Prostate gland (tissue), 2 donors: ENCODE results near the gene RPS28. TPM values are rescaled to one million over a fixed set of nuclear protein-coding genes. Genes with fewer than 3 reads are reported as not detected.
A peak's percentile ranks its signal among the peaks of the same experiment; 100 is the strongest.

ENCODE experiments used
- DNase-seq: peaks from one replicate; pipeline ENCODE4 v3.0.0-alpha.2; 2019; ENCODE audit warnings: low spot score
- H3K27ac ChIP-seq, 2 donors: fragments of 200-600 bp; sonication (generic); 2 replicates each; pipeline ENCODE4 v1.5.1; 2017 to 2019
- H3K27me3 ChIP-seq: fragments of 200-600 bp; sonication (generic); replicated peaks from 2 replicates; pipeline ENCODE4 v1.5.1; 2019; ENCODE audit not compliant: insufficient read depth
- H3K36me3 ChIP-seq, 2 donors: fragments of 200-600 bp; sonication (generic); 1 replicate in 1 of 2; 2 replicates in 1 of 2; pipeline versions ENCODE4 v1.5.1 to v1.8.1; 2017 to 2019
- H3K4me1 ChIP-seq: fragments of 200-600 bp; sonication (generic); replicated peaks from 2 replicates; pipeline ENCODE4 v1.5.1; 2019
- H3K4me3 ChIP-seq, 2 donors: fragments of 200-600 bp; sonication (generic); 2 replicates each; pipeline ENCODE4 v1.5.1; 2017 to 2019
- H3K9me3 ChIP-seq: fragments of 200-600 bp; sonication (generic); 2 replicates; pipeline ENCODE4 v1.5.1; 2017
- POLR2A ChIP-seq: fragments of 450-650 bp; IDR thresholded peaks from one replicate; pipeline ENCODE4 v1.6.1; 2016; ENCODE audit warnings: antibody characterized with exemption, mild to moderate bottlenecking
- POLR2AphosphoS5 ChIP-seq: sonication (generic); formaldehyde crosslinking; IDR thresholded peaks from one replicate; pipeline ENCODE4 v1.6.1; 2017; ENCODE audit warnings: antibody characterized with exemption
- WGBS: methylation state at CpG from one replicate; pipeline ENCODE4 v1.1.5; 2018; 5-methylcytosine and 5-hydroxymethylcytosine counted together
- intact Hi-C: fragments of 100-400 bp; cut with DNase I; formaldehyde crosslinking; loops from one replicate; pipeline ENCODE4 v1.14.2; 2022
- total RNA-seq, 2 donors: library from RNA; depleted of rRNA; stranded (reverse); fragments of >200 nt; gene quantifications; one replicate each; pipeline ENCODE4 v1.1.0, GENCODE V29; 2016
- TF ChIP-seq, protein P1 (sequence below), 4 experiments: fragments of 200-600 bp in 2 of 4; fragments of 450-650 bp in 2 of 4; sonication (generic) in 2 of 4; IDR thresholded peaks; 1 replicate in 3 of 4; 2 replicates in 1 of 4; pipeline ENCODE4 v1.5.1; 2016 to 2019; ENCODE audit warnings: antibody characterized with exemption in 4 of 4, mild to moderate bottlenecking in 2 of 4, moderate library complexity in 2 of 4

RPS28 gene
- total RNA-seq, 2 donors from 2014 or later = 488 to 498 TPM

DNA sequence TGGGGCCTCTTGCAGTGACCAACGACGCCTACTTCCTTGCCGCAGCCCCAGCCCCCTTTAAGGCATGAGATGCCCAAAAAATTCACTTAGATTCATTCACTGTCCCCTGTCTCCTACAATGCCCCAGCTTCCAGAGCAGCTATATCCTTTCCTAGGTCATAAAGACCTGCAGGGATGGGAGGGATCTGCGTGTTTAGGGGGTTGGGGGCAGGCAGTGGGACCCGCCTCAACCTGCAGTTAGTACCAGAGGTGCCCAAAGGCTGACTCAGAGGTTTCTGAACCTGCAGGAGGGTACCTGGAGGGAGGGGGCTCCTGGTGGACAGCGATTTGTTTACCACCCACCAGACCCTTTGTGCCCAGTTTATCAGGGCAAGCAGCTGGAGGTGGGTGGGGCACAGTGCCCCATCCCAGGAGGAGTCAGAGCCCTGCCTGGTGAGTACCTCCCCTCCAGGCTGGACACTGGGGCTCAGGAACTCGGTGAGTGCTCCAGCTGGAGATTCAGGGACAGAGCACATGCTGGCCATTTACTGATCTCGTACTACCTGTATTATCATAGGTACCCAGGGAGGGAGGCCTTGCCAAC, 10.1 kb downstream of the RPS28 start:
- Histone ChIP-seq H3K36me3 (no peaks in the 10 kb centered on the region), H3K9me3 (no peaks in the 10 kb centered on the region), H3K4me1 (no peaks in the 10 kb centered on the region), H3K27me3 (no peaks in the 10 kb centered on the region), H3K27ac (no peak overlapping the region), H3K4me3 (no peak overlapping the region)
- intact Hi-C loops = no loop called here
- WGBS = 64% methylated on average over 8 of the region's 8 CpGs
- no peak for TF ChIP-seq POLR2AphosphoS5
- no peak for TF ChIP-seq POLR2A
- TF ChIP-seq, protein P1, sequence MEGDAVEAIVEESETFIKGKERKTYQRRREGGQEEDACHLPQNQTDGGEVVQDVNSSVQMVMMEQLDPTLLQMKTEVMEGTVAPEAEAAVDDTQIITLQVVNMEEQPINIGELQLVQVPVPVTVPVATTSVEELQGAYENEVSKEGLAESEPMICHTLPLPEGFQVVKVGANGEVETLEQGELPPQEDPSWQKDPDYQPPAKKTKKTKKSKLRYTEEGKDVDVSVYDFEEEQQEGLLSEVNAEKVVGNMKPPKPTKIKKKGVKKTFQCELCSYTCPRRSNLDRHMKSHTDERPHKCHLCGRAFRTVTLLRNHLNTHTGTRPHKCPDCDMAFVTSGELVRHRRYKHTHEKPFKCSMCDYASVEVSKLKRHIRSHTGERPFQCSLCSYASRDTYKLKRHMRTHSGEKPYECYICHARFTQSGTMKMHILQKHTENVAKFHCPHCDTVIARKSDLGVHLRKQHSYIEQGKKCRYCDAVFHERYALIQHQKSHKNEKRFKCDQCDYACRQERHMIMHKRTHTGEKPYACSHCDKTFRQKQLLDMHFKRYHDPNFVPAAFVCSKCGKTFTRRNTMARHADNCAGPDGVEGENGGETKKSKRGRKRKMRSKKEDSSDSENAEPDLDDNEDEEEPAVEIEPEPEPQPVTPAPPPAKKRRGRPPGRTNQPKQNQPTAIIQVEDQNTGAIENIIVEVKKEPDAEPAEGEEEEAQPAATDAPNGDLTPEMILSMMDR (IDR thresholded peaks at IDR 0.05) = no peak
- no peak for DNase-seq

DNA sequence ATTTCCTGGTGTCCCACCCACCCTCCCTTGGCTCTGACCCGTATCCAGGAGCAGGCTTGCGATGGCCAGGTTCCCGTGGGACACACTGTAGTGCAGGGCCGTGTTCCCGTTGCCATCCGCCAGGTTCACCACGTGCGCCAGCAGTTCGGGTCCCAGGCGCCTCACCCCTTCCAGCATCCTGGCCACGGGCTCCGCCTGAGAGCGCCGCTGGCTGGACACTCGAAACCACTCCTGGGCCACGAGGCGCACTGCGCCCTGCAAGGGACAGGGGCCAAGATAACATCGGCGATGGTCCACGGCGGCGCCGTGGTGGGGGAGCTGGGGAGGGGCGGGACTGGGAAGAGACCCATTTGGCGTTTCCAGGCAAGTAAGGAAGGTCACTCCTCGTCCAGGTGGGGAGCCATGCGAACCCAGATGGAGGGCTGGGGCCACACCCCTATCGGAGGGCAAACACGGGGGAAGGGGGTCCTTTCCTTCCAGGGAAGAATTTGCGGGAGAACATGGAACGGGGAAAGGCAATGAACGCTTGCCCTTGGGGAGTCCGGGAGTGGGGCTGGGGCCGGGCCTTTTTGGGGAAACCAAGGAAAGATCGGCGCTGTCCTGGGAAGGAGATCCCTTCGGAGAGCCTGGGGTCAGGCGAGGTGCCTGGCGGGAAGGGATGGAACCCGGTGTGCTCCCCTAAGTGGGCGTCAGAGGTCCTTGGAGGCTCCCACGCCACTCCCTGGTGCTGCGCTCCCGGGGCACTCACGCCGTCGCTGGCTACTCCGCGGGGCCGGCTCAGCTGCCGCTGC, 11.9 kb downstream of the RPS28 start:
- Histone ChIP-seq H3K4me3 (no peak overlapping the region), H3K4me1 (no peaks in the 10 kb centered on the region), H3K9me3 (no peaks in the 10 kb centered on the region), H3K36me3 (no peaks in the 10 kb centered on the region), H3K27ac (no peak overlapping the region), H3K27me3 (no peaks in the 10 kb centered on the region)
- TF ChIP-seq POLR2A (no peak), POLR2AphosphoS5 (no peak)
- TF ChIP-seq, protein P1 (IDR thresholded peaks at IDR 0.05) = no peak
- no peak for DNase-seq
- WGBS = 11% methylated on average over 51 of the region's 52 CpGs
- intact Hi-C loops = no loop called here

DNA sequence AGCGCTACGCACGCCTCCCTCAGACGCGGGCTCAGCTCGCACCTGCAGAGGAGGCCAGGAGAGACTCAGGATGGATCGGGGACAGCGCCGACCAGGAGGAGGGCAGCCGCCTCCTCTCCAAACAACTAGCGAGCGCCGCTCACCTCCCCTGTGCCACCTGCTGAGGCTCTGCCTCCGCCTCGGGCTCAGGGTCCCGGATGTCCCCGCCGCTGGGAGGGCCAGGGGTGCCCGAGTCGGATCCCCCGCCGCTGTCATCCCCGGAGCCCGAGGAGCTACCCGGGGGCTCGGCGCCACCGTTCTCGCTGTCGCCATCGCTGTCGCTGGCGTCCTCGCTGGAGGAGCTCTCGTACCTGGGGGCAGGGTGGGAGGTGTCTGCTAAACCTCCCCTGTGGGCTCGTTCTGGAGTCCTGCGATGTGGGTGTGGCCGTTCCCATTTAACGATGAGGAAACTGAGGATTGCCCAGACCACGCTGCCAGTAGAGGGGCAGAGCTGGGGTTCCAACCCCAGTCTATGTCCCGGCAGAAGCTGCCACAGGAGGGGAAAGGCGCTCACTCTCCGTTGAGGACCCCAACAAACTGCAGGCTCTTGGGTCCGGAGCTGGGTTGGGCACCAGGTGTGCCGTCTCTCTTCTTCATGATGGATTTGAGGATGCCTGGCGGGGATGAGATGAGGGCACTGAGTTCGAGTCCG, 12.6 kb downstream of the RPS28 start:
- TF ChIP-seq POLR2AphosphoS5 (no peak), POLR2A (no peak)
- TF ChIP-seq, protein P1 (IDR thresholded peaks at IDR 0.05) = no peak
- Histone ChIP-seq H3K4me3 (no peak overlapping the region), H3K27ac (no peak overlapping the region)

DNA sequence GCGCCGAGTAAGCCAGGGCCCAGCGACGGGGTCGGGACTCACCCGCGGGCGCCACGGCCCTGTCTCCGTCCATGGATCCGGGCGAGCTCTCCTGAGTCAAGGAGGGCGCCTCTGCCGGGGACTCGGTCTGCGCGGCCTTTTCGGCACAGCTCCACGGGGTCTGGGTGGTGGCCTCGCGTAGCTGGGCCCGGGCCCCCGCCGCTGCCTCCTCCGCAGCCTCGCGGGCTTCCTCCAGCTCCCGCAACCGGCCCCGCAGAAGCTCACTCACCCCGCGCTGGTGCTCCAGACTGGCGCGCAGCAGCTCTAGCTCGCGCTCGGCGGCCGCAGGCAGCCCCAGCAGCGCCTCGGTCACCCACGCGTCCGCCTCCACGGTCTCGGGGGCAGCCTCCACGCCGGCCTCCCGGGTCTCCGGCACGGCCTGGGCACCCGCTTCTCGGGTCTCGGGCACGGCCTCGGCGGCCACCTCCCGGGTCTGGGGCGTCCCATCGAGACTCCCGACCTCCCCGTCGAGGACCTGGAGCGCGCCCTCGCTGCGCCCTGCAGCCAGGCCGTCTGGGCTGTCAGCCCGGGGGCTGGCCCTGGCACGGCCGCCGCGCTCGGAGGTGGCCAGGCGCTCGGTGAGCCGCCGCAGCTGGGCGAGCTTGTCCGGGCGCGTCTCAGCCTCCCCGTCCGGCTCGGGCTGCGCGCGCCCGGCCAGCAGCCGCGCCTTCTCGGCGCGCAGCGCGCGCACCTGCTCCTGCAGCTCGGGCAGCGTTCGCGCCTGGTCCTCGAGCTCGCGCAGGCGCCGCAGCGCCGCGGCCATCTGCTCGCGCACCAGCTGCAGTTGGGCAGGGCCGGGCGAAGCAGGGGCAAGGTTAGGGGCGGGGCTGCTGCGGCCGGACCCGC, 13.4 kb downstream of the RPS28 start:
- DNase-seq = peak; percentile 40
- 11% methylated on average over 87 of the region's 117 CpGs for WGBS
- intact Hi-C loops = no loop called here
- TF ChIP-seq POLR2AphosphoS5 = no peak
- no peak for TF ChIP-seq POLR2A
- TF ChIP-seq, protein P1 (IDR thresholded peaks at IDR 0.05) = no peak
- H3K36me3 ChIP-seq = no peaks in the 10 kb centered on the region
- H3K27me3 ChIP-seq = no peaks in the 10 kb centered on the region
- peak overlapping the region in 1 of 2 donors; percentile 23 for H3K27ac ChIP-seq
- H3K4me1 ChIP-seq = no peaks in the 10 kb centered on the region
- no peaks in the 10 kb centered on the region for H3K9me3 ChIP-seq
- peak overlapping the region; percentile 21 to 41 for H3K4me3 ChIP-seq

More for the DNA sequence above, 12.6 kb downstream of the RPS28 start:
- Histone ChIP-seq H3K27me3 (no peaks in the 10 kb centered on the region), H3K4me1 (no peaks in the 10 kb centered on the region), H3K36me3 (no peaks in the 10 kb centered on the region), H3K9me3 (no peaks in the 10 kb centered on the region)
- no peak for DNase-seq
- intact Hi-C loops = no loop called here
- 9% methylated on average over 47 of the region's 48 CpGs for WGBS
